NT2/D1 (cell line): ENCODE data around the gene PCDH18.

Source experiments
- DNase-seq: peaks from one replicate; pipeline ENCODE4 v3.0.0-alpha.2; 2011; ENCODE audit warnings: low read depth, low spot score
- H3K27me3 ChIP-seq: 2 replicates; pipeline ENCODE4 v1.6.0; 2011; ENCODE audit warnings: mild to moderate bottlenecking; ENCODE audit not compliant: insufficient read length, insufficient read depth
- H3K36me3 ChIP-seq: 2 replicates; pipeline ENCODE4 v1.6.1; 2011; ENCODE audit warnings: mild to moderate bottlenecking, low read length, mixed read lengths; ENCODE audit not compliant: insufficient read depth, insufficient read length
- H3K4me1 ChIP-seq: 2 replicates; pipeline ENCODE4 v1.5.1; 2011; ENCODE audit not compliant: insufficient read depth, insufficient read length
- H3K4me3 ChIP-seq: 2 replicates; pipeline ENCODE4 v1.5.1; 2011; ENCODE audit warnings: low read depth; ENCODE audit not compliant: insufficient read length
- H3K9ac ChIP-seq: 2 replicates; pipeline ENCODE4 v1.6.0; 2011; ENCODE audit warnings: low read depth; ENCODE audit not compliant: insufficient read length
- H3K9me3 ChIP-seq: 2 replicates; pipeline ENCODE4 v1.5.1; 2011; ENCODE audit warnings: mild to moderate bottlenecking, low read length; ENCODE audit not compliant: insufficient read depth
- SUZ12 ChIP-seq: IDR thresholded peaks from 2 replicates; pipeline ENCODE4 v1.6.1; 2011; ENCODE audit not compliant: insufficient read length, insufficient read depth; ENCODE audit errors: extremely low read depth
- YY1 ChIP-seq: IDR thresholded peaks from 2 replicates; pipeline ENCODE4 v1.6.1; 2011; ENCODE audit not compliant: insufficient read length, insufficient read depth
- ZNF274 ChIP-seq: IDR thresholded peaks from 2 replicates; pipeline ENCODE4 v1.6.1; 2011; ENCODE audit warnings: mild to moderate bottlenecking, low read depth, low read length

The PCDH18 gene

GRCh38 chr4:137535718-137536117, 3.4 kb upstream of the PCDH18 start:
- DNase-seq = no peak
- Histone ChIP-seq H3K4me3 (no peak overlapping the region), H3K27me3 (no peaks in the 10 kb centered on the region), H3K9me3 (peaks cover 7% of the 10 kb centered on the region; the same call in 1 of the 2 replicates), H3K36me3 (no peaks in the 10 kb centered on the region), H3K9ac (no peak overlapping the region), H3K4me1 (no peaks in the 10 kb centered on the region)
- TF ChIP-seq YY1 = no peak
- no peak for TF ChIP-seq ZNF274
- no peak for TF ChIP-seq SUZ12

DNA sequence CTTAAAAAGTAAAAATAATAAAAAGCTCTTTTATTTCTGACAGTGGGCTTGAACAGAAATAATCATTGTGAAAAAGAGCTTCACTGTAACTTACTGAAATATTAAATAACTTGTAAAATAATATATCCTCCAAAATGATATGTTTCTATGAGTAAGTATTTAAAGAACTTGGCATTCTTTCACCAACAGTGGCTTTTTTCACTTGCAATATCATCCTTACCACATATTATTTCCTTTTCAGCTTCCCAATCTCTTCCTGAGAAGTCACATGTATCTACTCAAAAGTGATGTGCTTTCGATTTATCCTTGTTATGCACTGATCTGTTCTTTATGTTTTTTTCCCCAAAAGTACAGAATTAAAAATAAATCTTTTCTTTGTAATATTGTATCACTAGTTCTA, 2.2 kb upstream of the PCDH18 start:
- TF ChIP-seq YY1 (no peak), SUZ12 (no peak), ZNF274 (no peak)
- no peak overlapping the region for H3K4me3 ChIP-seq
- DNase-seq = no peak
- H3K27me3 ChIP-seq = no peaks in the 10 kb centered on the region
- no peaks in the 10 kb centered on the region for H3K36me3 ChIP-seq
- H3K4me1 ChIP-seq = no peaks in the 10 kb centered on the region
- H3K9me3 ChIP-seq = peaks cover 5% of the 10 kb centered on the region; the same call in 1 of the 2 replicates
- no peak overlapping the region for H3K9ac ChIP-seq

DNA sequence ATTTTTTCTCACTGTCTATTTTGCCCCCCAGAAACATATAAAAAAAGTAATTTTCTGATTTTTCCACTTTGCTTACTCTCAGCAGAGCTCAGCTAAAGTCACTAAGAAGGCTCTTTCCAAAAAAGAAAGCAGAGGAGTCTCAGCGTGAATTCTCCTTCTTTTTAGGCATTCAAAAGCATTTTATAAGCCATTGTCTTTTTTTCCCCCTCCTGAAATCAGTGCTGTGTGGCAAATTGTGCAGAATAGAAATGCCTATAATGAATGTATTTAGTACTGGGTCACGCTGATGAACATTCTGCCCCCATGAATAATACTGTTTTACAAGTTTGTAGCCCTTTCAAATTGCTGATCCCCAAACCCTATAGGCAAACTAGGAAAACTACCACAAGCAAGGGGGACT, 1.6 kb upstream of the PCDH18 start:
- Histone ChIP-seq H3K9ac (no peak overlapping the region), H3K4me3 (no peak overlapping the region), H3K27me3 (no peaks in the 10 kb centered on the region), H3K36me3 (no peaks in the 10 kb centered on the region), H3K4me1 (no peaks in the 10 kb centered on the region), H3K9me3 (peaks cover 5% of the 10 kb centered on the region; the same call in 1 of the 2 replicates)
- DNase-seq = no peak
- TF ChIP-seq YY1 = no peak
- no peak for TF ChIP-seq ZNF274
- no peak for TF ChIP-seq SUZ12

GRCh38 chr4:137532869-137533236, 559 bp upstream of the PCDH18 start:
- H3K27me3 ChIP-seq = no peaks in the 10 kb centered on the region
- H3K4me1 ChIP-seq = no peaks in the 10 kb centered on the region
- no peak overlapping the region for H3K4me3 ChIP-seq
- DNase-seq = no peak
- peaks cover 5% of the 10 kb centered on the region; the same call in 1 of the 2 replicates for H3K9me3 ChIP-seq
- H3K36me3 ChIP-seq = no peaks in the 10 kb centered on the region
- H3K9ac ChIP-seq = no peak overlapping the region
- TF ChIP-seq SUZ12 (no peak), YY1 (no peak), ZNF274 (no peak)

- Histone ChIP-seq H3K36me3 (no peaks in the 10 kb centered on the region), H3K4me1 (no peaks in the 10 kb centered on the region), H3K9ac (no peak overlapping the region), H3K4me3 (no peak overlapping the region), H3K9me3 (peaks cover 5% of the 10 kb centered on the region; the same call in 1 of the 2 replicates), H3K27me3 (no peaks in the 10 kb centered on the region)
- TF ChIP-seq ZNF274 = no peak
- no peak for TF ChIP-seq SUZ12
- TF ChIP-seq YY1 = no peak
- no peak for DNase-seq
Measured at GRCh38 chr4:137531168-137531985, 917 bp downstream of the PCDH18 start.

- TF ChIP-seq YY1 = no peak
- TF ChIP-seq ZNF274 = no peak
- TF ChIP-seq SUZ12 = no peak
- H3K4me1 ChIP-seq = no peaks in the 10 kb centered on the region
- H3K36me3 ChIP-seq = no peaks in the 10 kb centered on the region
- no peaks in the 10 kb centered on the region for H3K27me3 ChIP-seq
- no peak overlapping the region for H3K9ac ChIP-seq
- H3K9me3 ChIP-seq = peaks cover 5% of the 10 kb centered on the region; the same call in 1 of the 2 replicates
- no peak for DNase-seq
- no peak overlapping the region for H3K4me3 ChIP-seq
Measured at GRCh38 chr4:137530176-137530575, 2.1 kb downstream of the PCDH18 start.

DNA sequence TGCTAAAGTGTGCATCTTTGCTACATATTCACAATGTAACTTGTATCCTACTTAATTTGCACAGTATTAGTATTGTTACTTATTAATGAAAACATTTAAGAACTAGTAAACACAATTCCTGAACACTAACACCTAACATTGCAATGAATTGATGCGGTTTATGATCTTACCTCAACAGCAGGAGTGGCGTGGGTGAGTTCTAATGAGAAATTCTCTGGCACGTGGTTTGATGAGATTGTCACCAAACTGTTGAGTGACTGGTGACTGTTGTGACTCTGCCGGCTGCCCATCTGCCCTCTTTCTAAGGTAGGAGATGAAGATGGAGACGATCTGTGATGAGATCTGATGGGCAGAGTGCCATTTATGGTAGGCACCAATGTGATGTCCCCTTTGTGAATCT, 2.9 kb downstream of the PCDH18 start:
- H3K9ac ChIP-seq = no peak overlapping the region
- no peak for DNase-seq
- peaks cover 5% of the 10 kb centered on the region; the same call in 1 of the 2 replicates for H3K9me3 ChIP-seq
- no peaks in the 10 kb centered on the region for H3K36me3 ChIP-seq
- H3K27me3 ChIP-seq = no peaks in the 10 kb centered on the region
- TF ChIP-seq SUZ12 (no peak), ZNF274 (no peak), YY1 (no peak)
- no peak overlapping the region for H3K4me3 ChIP-seq
- no peaks in the 10 kb centered on the region for H3K4me1 ChIP-seq
